HG02870 (cell line): ENCODE data around the gene MOB2.
"Not testable (repeated sequence)": the region's sequence is repeated elsewhere in the genome, so short reads cannot be mapped to it uniquely, and the experiment has no call there.

Source experiments
- ATAC-seq: cut with Tn5 transposase; IDR thresholded peaks from one replicate; pipeline ENCODE4 v1.9.1; 2021; ENCODE audit warnings: mild to moderate bottlenecking, moderate library complexity; ENCODE audit not compliant: unreplicated experiment

MOB2 gene

GRCh38 chr11:1425006-1425405 is 61.6 kb downstream of the MOB2 start:
- ATAC-seq: no peak

GRCh38 chr11:1423406-1423805 is 63.2 kb downstream of the MOB2 start:
- ATAC-seq: not testable (repeated sequence)

GRCh38 chr11:1422981-1423380 is 63.6 kb downstream of the MOB2 start:
- ATAC-seq: no peak

GRCh38 chr11:1422481-1422880 is 64.1 kb downstream of the MOB2 start:
- no peak for ATAC-seq

GRCh38 chr11:1421291-1421690 is 65.3 kb downstream of the MOB2 start:
- ATAC-seq: no peak

GRCh38 chr11:1419811-1420210 is 66.8 kb downstream of the MOB2 start:
- no peak for ATAC-seq
